ENCODE data around the gene FIZ1.

DNA sequence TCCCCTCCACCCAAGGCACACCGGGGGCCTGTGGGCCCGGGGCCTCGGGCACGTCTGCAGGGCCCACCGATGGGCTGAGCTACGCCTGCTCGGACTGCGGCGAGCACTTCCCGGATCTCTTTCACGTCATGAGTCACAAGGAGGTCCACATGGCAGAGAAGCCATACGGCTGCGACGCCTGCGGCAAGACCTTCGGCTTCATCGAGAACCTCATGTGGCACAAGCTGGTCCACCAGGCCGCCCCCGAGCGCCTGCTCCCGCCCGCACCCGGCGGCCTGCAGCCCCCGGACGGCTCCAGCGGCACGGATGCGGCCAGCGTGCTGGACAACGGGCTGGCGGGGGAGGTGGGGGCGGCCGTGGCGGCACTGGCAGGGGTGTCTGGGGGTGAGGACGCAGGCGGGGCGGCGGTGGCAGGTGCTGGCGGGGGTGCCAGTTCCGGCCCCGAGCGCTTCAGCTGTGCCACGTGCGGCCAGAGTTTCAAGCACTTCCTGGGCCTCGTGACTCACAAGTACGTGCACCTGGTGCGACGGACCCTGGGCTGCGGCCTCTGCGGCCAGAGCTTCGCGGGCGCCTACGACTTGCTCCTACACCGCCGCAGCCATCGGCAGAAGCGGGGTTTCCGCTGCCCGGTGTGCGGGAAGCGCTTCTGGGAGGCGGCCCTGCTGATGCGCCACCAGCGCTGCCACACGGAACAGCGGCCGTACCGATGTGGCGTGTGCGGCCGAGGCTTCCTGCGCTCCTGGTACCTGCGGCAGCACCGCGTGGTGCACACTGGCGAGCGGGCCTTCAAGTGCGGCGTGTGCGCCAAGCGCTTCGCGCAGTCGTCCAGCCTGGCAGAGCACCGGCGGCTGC, 16.5 kb upstream of the FIZ1 start:
- TF ChIP-seq, protein P1, sequence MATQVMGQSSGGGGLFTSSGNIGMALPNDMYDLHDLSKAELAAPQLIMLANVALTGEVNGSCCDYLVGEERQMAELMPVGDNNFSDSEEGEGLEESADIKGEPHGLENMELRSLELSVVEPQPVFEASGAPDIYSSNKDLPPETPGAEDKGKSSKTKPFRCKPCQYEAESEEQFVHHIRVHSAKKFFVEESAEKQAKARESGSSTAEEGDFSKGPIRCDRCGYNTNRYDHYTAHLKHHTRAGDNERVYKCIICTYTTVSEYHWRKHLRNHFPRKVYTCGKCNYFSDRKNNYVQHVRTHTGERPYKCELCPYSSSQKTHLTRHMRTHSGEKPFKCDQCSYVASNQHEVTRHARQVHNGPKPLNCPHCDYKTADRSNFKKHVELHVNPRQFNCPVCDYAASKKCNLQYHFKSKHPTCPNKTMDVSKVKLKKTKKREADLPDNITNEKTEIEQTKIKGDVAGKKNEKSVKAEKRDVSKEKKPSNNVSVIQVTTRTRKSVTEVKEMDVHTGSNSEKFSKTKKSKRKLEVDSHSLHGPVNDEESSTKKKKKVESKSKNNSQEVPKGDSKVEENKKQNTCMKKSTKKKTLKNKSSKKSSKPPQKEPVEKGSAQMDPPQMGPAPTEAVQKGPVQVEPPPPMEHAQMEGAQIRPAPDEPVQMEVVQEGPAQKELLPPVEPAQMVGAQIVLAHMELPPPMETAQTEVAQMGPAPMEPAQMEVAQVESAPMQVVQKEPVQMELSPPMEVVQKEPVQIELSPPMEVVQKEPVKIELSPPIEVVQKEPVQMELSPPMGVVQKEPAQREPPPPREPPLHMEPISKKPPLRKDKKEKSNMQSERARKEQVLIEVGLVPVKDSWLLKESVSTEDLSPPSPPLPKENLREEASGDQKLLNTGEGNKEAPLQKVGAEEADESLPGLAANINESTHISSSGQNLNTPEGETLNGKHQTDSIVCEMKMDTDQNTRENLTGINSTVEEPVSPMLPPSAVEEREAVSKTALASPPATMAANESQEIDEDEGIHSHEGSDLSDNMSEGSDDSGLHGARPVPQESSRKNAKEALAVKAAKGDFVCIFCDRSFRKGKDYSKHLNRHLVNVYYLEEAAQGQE (IDR thresholded peaks at IDR 0.05; ENCODE audit: insufficient read depth in 1 of 2, low read depth in 2 of 2, low read length in 2 of 2), result no peak
- no peak for TF ChIP-seq POLR2AphosphoS5 (IDR thresholded peaks at IDR 0.05; ENCODE audit: low read depth, low read length)
